A549 treated with AZD2906 at 1 μM for 4 hours (cell line): ENCODE data around the gene GMPS. TPM values are rescaled to one million over a fixed set of nuclear protein-coding genes. Genes with fewer than 3 reads are reported as not detected.

Experiments
- total RNA-seq: library from RNA; stranded (reverse); fragments of 200-300 nt; extraction: Qiagen RNA extraction; gene quantifications from 5 replicates; pipeline ENCODE4 v1.2.3, GENCODE V29; 2022

Gene GMPS
- total RNA-seq: 70.0 to 88.5 TPM (median 74.8 TPM) in 5 replicates

GRCh38 chr3:155870133-155870944 lies at the start of gene GMPS:
TSS of gene GMPS (plus strand) at chr3:155870650. CDS start at chr3:155870871, 221 bp downstream.

DNA sequence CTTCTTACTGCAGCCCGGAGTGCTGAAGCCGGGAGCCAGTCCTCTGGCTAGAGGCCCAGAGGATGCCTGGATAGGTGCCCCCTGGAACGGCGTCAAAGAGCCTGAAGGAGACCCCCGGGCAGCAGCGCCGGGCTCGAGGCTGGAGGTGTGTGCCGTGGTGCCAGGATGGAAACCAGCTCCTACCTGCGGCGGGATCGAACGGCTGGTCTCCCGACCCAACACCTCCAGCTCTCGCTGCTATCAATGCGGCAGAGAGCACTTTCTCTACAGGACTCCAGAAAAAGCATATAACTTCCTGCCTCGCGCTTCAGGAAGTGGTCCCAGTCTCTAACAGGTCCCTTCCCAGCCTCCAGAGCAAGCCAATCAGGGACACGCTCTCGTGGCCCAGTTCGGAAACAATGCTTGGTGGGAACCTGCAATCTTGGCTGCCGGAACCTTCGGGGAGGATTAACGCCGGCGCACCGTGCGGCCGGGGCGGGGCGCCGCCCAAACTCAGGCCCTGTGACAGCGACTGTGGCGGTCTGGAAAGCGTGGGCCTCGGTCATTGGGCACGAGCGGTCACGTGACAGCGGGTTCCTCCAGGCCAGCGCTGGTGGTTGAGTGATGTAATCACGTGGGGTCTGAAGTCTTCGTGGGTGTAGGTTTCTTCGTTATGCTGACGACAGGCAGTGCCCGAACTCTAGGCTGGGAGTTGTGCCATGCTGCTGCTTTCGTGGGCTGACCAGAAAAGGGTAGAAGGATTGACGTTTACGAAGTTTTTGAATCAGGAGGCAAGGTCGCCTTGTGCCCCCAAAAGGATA lies 16.1 kb upstream of the GMPS start, which contains the start of gene SLC33A1:
Gene SLC33A1 (minus strand): TSS at position 287 of the 800 bp plus-strand sequence. CDS start 430 bp downstream, outside the sequence.

Other genes starting within 250 kb of the GMPS start
- 0.72 to 0.92 TPM (median 0.85 TPM) in 5 replicates for gene PLCH1, start 125.6 kb upstream of the GMPS start, total RNA-seq
- 5.0 to 6.5 TPM (median 6.0 TPM) in 5 replicates for gene C3orf33, start 64.4 kb upstream of the GMPS start, total RNA-seq
- gene SLC33A1, start 16.2 kb upstream of the GMPS start, total RNA-seq: 12.9 to 15.4 TPM (median 14.1 TPM) in 5 replicates
- gene KCNAB1, start 249.9 kb downstream of the GMPS start, total RNA-seq: not detected in 5 replicates